B cell (primary cell): ENCODE data around the gene DEGS1. TPM values are rescaled to one million over a fixed set of nuclear protein-coding genes. Genes with fewer than 3 reads are reported as not detected.

Source experiments
- ATAC-seq: fragments of 200-7000 bp; cut with Tn5 transposase; one replicate; pipeline ENCODE4 v1.10.0; 2021; ENCODE audit warnings: low read depth, mild to moderate bottlenecking, moderate number of reproducible peaks, moderate library complexity
- CTCF ChIA-PET: fragments of 350-600 bp; sonication (Branson Sonifier 250); formaldehyde crosslinking; loops from one replicate; lab custom pipeline; 2021; ENCODE audit warnings: antibody characterized with exemption, inconsistent platforms; lab: Charles Lee
- POLR2A ChIA-PET: fragments of 350-600 bp; sonication (Branson Sonifier 250); formaldehyde crosslinking; loops from one replicate; lab custom pipeline; 2021; ENCODE audit warnings: antibody characterized with exemption; lab: Charles Lee
- DNase-seq: peaks from one replicate; pipeline ENCODE4 v3.0.0; 2013
- H2AFZ ChIP-seq: 2 replicates; pipeline ENCODE4 v1.6.1; 2012; ENCODE audit warnings: mild to moderate bottlenecking, low read depth, low read length; ENCODE audit not compliant: insufficient read depth, poor library complexity, severe bottlenecking
- H3K27ac ChIP-seq, 2 donors: 1 replicate in 1 of 2; 2 replicates in 1 of 2; pipeline ENCODE4 v1.5.1; 2012 to 2013; ENCODE audit warnings: low read length in 2 of 2, mild to moderate bottlenecking in 2 of 2, moderate library complexity in 1 of 2
- H3K27me3 ChIP-seq, 4 experiments: fragments of 200-600 bp in 1 of 4; sonication (generic) in 1 of 4; replicated peaks in 1 of 4; 1 replicate in 2 of 4; 2 replicates in 2 of 4; pipeline versions ENCODE4 v1.6.1 to v1.7.0; 2013 to 2016; ENCODE audit warnings: low read length in 3 of 4, mild to moderate bottlenecking in 2 of 4, mixed read lengths in 1 of 4, moderate library complexity in 1 of 4; ENCODE audit not compliant: insufficient read depth in 4 of 4, control insufficient read depth in 3 of 4; ENCODE audit errors: control extremely low read depth in 1 of 4
- H3K36me3 ChIP-seq, 2 experiments: replicated peaks in 1 of 2; 1 replicate in 1 of 2; 2 replicates in 1 of 2; pipeline versions ENCODE4 v1.6.1 to v1.7.1; 2013; ENCODE audit warnings: low read length in 1 of 2; ENCODE audit not compliant: insufficient read depth in 2 of 2, control insufficient read depth in 1 of 2; ENCODE audit errors: control extremely low read depth in 1 of 2, extremely low read depth in 1 of 2
- H3K4me1 ChIP-seq, 2 donors: fragments of 200-600 bp in 1 of 2; sonication (generic) in 1 of 2; 1 replicate in 1 of 2; 2 replicates in 1 of 2; pipeline versions ENCODE4 v1.5.1 to v1.6.1; 2013 to 2017; ENCODE audit warnings: low read length in 2 of 2; ENCODE audit not compliant: control insufficient read depth in 2 of 2, insufficient read depth in 2 of 2
- H3K4me2 ChIP-seq: replicated peaks from 2 replicates; pipeline ENCODE3; 2012; ENCODE audit warnings: mild to moderate bottlenecking, low read depth, low read length; ENCODE audit not compliant: poor library complexity, severe bottlenecking
- H3K4me3 ChIP-seq, 5 experiments: fragments of 200-600 bp in 1 of 5; sonication (generic) in 1 of 5; 1 replicate in 3 of 5; 2 replicates in 2 of 5; pipeline versions ENCODE4 v1.5.1 to v1.7.0; 2011 to 2016; ENCODE audit warnings: low read length in 4 of 5, mild to moderate bottlenecking in 4 of 5, low read depth in 2 of 5, control low read depth in 1 of 5, moderate library complexity in 1 of 5; ENCODE audit not compliant: insufficient read depth in 1 of 5; ENCODE audit errors: control extremely low read depth in 1 of 5, extremely low read depth in 1 of 5
- H3K79me2 ChIP-seq: fragments of 200-600 bp; sonication (generic); one replicate; pipeline ENCODE4 v1.6.0; 2016; ENCODE audit warnings: low read length; ENCODE audit not compliant: control insufficient read depth, insufficient read depth
- H3K9ac ChIP-seq: fragments of 200-600 bp; sonication (generic); 2 replicates; pipeline ENCODE4 v1.6.1; 2017; ENCODE audit warnings: mild to moderate bottlenecking, low read length, moderate library complexity
- H3K9me3 ChIP-seq, 3 donors: one replicate each; pipeline versions ENCODE4 v1.6.1 to v1.7.1; 2013; ENCODE audit warnings: low read length in 2 of 3; ENCODE audit not compliant: control insufficient read depth in 2 of 3, insufficient read depth in 1 of 3; ENCODE audit errors: control extremely low read depth in 1 of 3
- H4K20me1 ChIP-seq: 2 replicates; pipeline ENCODE4 v1.6.0; 2012; ENCODE audit warnings: mild to moderate bottlenecking, low read length; ENCODE audit not compliant: insufficient read depth, control insufficient read depth, poor library complexity, severe bottlenecking
- H3K27ac Mint-ChIP-seq: one replicate; pipeline ENCODE4 v1.8.0; 2021; ENCODE audit warnings: mixed read lengths
- H3K27me3 Mint-ChIP-seq: one replicate; pipeline ENCODE4 v1.8.0; 2021; ENCODE audit warnings: mixed read lengths
- H3K4me1 Mint-ChIP-seq: one replicate; pipeline ENCODE4 v1.8.0; 2021; ENCODE audit warnings: mixed read lengths
- H3K4me3 Mint-ChIP-seq: one replicate; pipeline ENCODE4 v1.8.0; 2021; ENCODE audit warnings: mixed read lengths
- H3K9me3 Mint-ChIP-seq: one replicate; pipeline ENCODE4 v1.8.0; 2022; ENCODE audit warnings: mixed read lengths; ENCODE audit not compliant: insufficient read depth
- CTCF ChIP-seq: fragments of 200-600 bp; IDR thresholded peaks from one replicate; pipeline ENCODE4 v1.8.0; 2022; ENCODE audit warnings: antibody characterized with exemption, mild to moderate bottlenecking
- EZH2 ChIP-seq: IDR thresholded peaks from 2 replicates; pipeline ENCODE4 v1.6.1; 2012; ENCODE audit warnings: borderline replicate concordance, low read depth, mild to moderate bottlenecking, moderate library complexity, low read length; ENCODE audit not compliant: insufficient read depth, poor library complexity, severe bottlenecking
- WGBS: methylation state at CpG from one replicate; pipeline ENCODE4 v1.1.5; 2013; ENCODE audit warnings: missing lambda C conversion rate; ENCODE audit not compliant: insufficient coverage; 5-methylcytosine and 5-hydroxymethylcytosine counted together
- intact Hi-C: fragments of 100-400 bp; cut with micrococcal nuclease; formaldehyde crosslinking; loops from one replicate; pipeline ENCODE4 v1.10.0; 2022
- polyA plus RNA-seq: library from polyadenylated mRNA; depleted of rRNA; stranded (reverse); fragments of >200 nt; gene quantifications from 2 replicates; pipeline ENCODE4 v1.2.3, GENCODE V29; 2012
- total RNA-seq, 2 donors: library from RNA; stranded (reverse); fragments of 120-200 nt in 1 of 2; gene quantifications; 1 replicate in 1 of 2; 2 replicates in 1 of 2; pipeline versions ENCODE4 v1.2.3 to v1.2.4, GENCODE V29; 2013 to 2022

The DEGS1 gene
- total and polyA plus RNA-seq, 2 donors (not counting 1 experiment from before 2014, with no cell fraction given), result 49.0 to 52.1 TPM

- Mint-ChIP-seq H3K9me3 (no peaks in the 10 kb centered on the region), H3K27ac (no peak overlapping the region), H3K4me3 (no peak overlapping the region), H3K4me1 (no peaks in the 10 kb centered on the region), H3K27me3 (no peaks in the 10 kb centered on the region)
- peaks cover 3 to 20% of the 10 kb centered on the region in 2 experiments for H3K36me3 ChIP-seq
- 90% methylated on average over 5 of the region's 6 CpGs for WGBS
- H4K20me1 ChIP-seq, result no peaks in the 10 kb centered on the region
- ATAC-seq, result no peak
- H3K4me3 ChIP-seq, result no peak overlapping the region
- ChIA-PET CTCF (no interaction called here), POLR2A (no interaction called here)
- no peaks in the 10 kb centered on the region for H3K9me3 ChIP-seq
- H3K9ac ChIP-seq, result no peak overlapping the region
- DNase-seq, result no peak
- H2AFZ ChIP-seq, result no peak overlapping the region
- no peak overlapping the region for H3K4me2 ChIP-seq
- TF ChIP-seq EZH2 (no peak), CTCF (no peak)
- intact Hi-C loops, result no loop called here
- no peaks in the 10 kb centered on the region for H3K79me2 ChIP-seq
- H3K27me3 ChIP-seq, result no peaks in the 10 kb centered on the region
- H3K27ac ChIP-seq, result no peak overlapping the region
- no peaks in the 10 kb centered on the region for H3K4me1 ChIP-seq
These were observed 43.9 kb downstream of the DEGS1 start for GRCh38 chr1:224226849-224227502.

- H3K4me3 ChIP-seq, result no peak overlapping the region
- Mint-ChIP-seq H3K9me3 (no peaks in the 10 kb centered on the region), H3K27me3 (no peaks in the 10 kb centered on the region), H3K4me3 (no peak overlapping the region), H3K4me1 (peaks cover 4% of the 10 kb centered on the region), H3K27ac (no peak overlapping the region)
- CTCF ChIA-PET, result no interaction called here
- peaks cover 0 to 4% of the 10 kb centered on the region in 2 donors for H3K4me1 ChIP-seq
- POLR2A ChIA-PET, result interaction anchor here (0.5 to 0.6 kb wide), 2 partner anchors 46 to 115 kb away, joined by 3 to 12 read pairs; no protein-coding TSS in a partner anchor
- ATAC-seq (no peak), DNase-seq (no peak)
- intact Hi-C loops, result no loop called here
- H2AFZ ChIP-seq, result no peak overlapping the region
- H3K27me3 ChIP-seq, result no peaks in the 10 kb centered on the region
- no peaks in the 10 kb centered on the region for H3K79me2 ChIP-seq
- peaks cover 3 to 36% of the 10 kb centered on the region in 2 experiments for H3K36me3 ChIP-seq
- no peak overlapping the region for H3K27ac ChIP-seq
- no peaks in the 10 kb centered on the region for H4K20me1 ChIP-seq
- H3K9me3 ChIP-seq, result no peaks in the 10 kb centered on the region
- no peak overlapping the region for H3K9ac ChIP-seq
- H3K4me2 ChIP-seq, result no peak overlapping the region
- TF ChIP-seq CTCF (no peak), EZH2 (no peak)
These were observed 51.0 kb downstream of the DEGS1 start for GRCh38 chr1:224234017-224234416.
